AG04450 (cell line): ENCODE results near the gene HOXB2. TPM values are rescaled to one million over a fixed set of nuclear protein-coding genes. Genes with fewer than 3 reads are reported as not detected.
A peak's percentile ranks its signal among the peaks of the same experiment; 100 is the strongest.

Experiments used
- CTCF ChIA-PET: fragments of 300-600, 350-600 bp; formaldehyde crosslinking; extraction: SDS; loops from one replicate; lab custom pipeline; 2022; ENCODE audit warnings: antibody characterized with exemption, inconsistent platforms; lab: Charles Lee
- POLR2A ChIA-PET: fragments of 350-600 bp; formaldehyde crosslinking; extraction: SDS; loops from one replicate; lab custom pipeline; 2021; ENCODE audit warnings: antibody characterized with exemption, inconsistent platforms; lab: Yijun Ruan, JAX
- DNase-seq: peaks from one replicate; pipeline ENCODE4 v3.0.0-alpha.2; 2011; ENCODE audit warnings: low read depth, low spot score
- H3K27ac ChIP-seq: one replicate; pipeline ENCODE4 v1.5.1; 2012; ENCODE audit warnings: low read depth, low read length, control low read depth
- H3K27me3 ChIP-seq: one replicate; pipeline ENCODE4 v1.6.0; 2012; ENCODE audit warnings: low read length; ENCODE audit not compliant: control insufficient read depth, insufficient read depth
- H3K4me3 ChIP-seq: 2 replicates; pipeline ENCODE4 v1.5.1; 2011; ENCODE audit warnings: mild to moderate bottlenecking, low read depth, low read length, control low read depth
- H3K9me3 ChIP-seq: 2 replicates; pipeline ENCODE4 v1.5.1; 2012; ENCODE audit warnings: low read length; ENCODE audit not compliant: control insufficient read depth, insufficient read depth
- CTCF ChIP-seq: IDR thresholded peaks from 2 replicates; pipeline ENCODE4 v1.5.1; 2011; ENCODE audit warnings: low read depth, low read length, control low read depth, inconsistent platforms
- polyA plus RNA-seq: library from polyadenylated mRNA; depleted of rRNA; stranded (reverse); fragments of >200 nt; gene quantifications from 2 replicates; pipeline ENCODE4 v1.2.3, GENCODE V29; 2011

The HOXB2 gene
- polyA plus RNA-seq, 1 experiment: 16.3 TPM

- TF ChIP-seq CTCF: no peak
- CTCF ChIA-PET: interaction anchor here (0.6 to 1.2 kb wide), 3 partner anchors 15 to 21 kb away, joined by 3 to 4 read pairs (median 4); no protein-coding TSS in a partner anchor
- H3K4me3 ChIP-seq: peak overlapping the region; percentile 90
- no peaks in the 10 kb centered on the region for H3K27me3 ChIP-seq
- H3K27ac ChIP-seq: peak overlapping the region; percentile 91
- POLR2A ChIA-PET: interaction anchor here (0.5 to 3.1 kb wide), 6 partner anchors 13 to 526 kb away, joined by 3 to 11 read pairs (median 5); partner anchors contain the start of gene NFE2L1
- DNase-seq: no peak
- H3K9me3 ChIP-seq: no peaks in the 10 kb centered on the region
Observed at GRCh38 chr17:48574505-48575065, 29.7 kb upstream of the HOXB2 start.

GRCh38 chr17:48571826-48572417, 27.0 kb upstream of the HOXB2 start:
- no peak for DNase-seq
- ChIA-PET POLR2A (interaction anchor here (4.5 kb wide), 1 partner anchor 16 kb away, joined by 40 read pairs; no protein-coding TSS in a partner anchor), CTCF (interaction anchor here (0.6 kb wide), 1 partner anchor 19 kb away, joined by 3 read pairs; no protein-coding TSS in a partner anchor)
- H3K4me3 ChIP-seq: peak overlapping the region; percentile 90
- peak overlapping the region; percentile 94 for H3K27ac ChIP-seq
- no peaks in the 10 kb centered on the region for H3K27me3 ChIP-seq
- H3K9me3 ChIP-seq: no peaks in the 10 kb centered on the region
- no peak for TF ChIP-seq CTCF

GRCh38 chr17:48571024-48571818, 26.3 kb upstream of the HOXB2 start:
- POLR2A ChIA-PET: interaction anchor here (4.5 kb wide), 1 partner anchor 15 kb away, joined by 40 read pairs; no protein-coding TSS in a partner anchor
- Histone ChIP-seq H3K27me3 (no peaks in the 10 kb centered on the region), H3K4me3 (peak overlapping the region; percentile 90), H3K27ac (peak overlapping the region; percentile 94), H3K9me3 (no peaks in the 10 kb centered on the region)
- no peak for TF ChIP-seq CTCF
- DNase-seq: no peak
- CTCF ChIA-PET: interaction anchor here (0.5 kb wide), 1 partner anchor 498 kb away, joined by 6 read pairs; no protein-coding TSS in a partner anchor

- CTCF ChIA-PET: interaction anchor here (1.0 to 1.1 kb wide), 3 partner anchors 11 to 78 kb away, joined by 3 to 5 read pairs (median 3); no protein-coding TSS in a partner anchor
- POLR2A ChIA-PET: interaction anchor here (0.8 to 4.5 kb wide), 6 partner anchors 8 to 24 kb away, joined by 3 to 40 read pairs (median 6); partner anchors contain the start of gene HOXB4
- Histone ChIP-seq H3K9me3 (no peaks in the 10 kb centered on the region), H3K27me3 (no peaks in the 10 kb centered on the region), H3K4me3 (peak overlapping the region; percentile 90), H3K27ac (peak overlapping the region; percentile 94)
- no peak for DNase-seq
- TF ChIP-seq CTCF: no peak
Observed at GRCh38 chr17:48570325-48571023, 25.6 kb upstream of the HOXB2 start.
